Upper lobe of left lung (tissue), 4 donors: ENCODE results near the gene WNT3.

Experiments used
- CTCF ChIP-seq, 6 experiments: fragments of 450-650 bp in 4 of 6; fragments of 200-600 bp in 2 of 6; sonication (generic) in 2 of 6; IDR thresholded peaks; one replicate each; pipeline ENCODE4 v1.5.1; 2016 to 2019; ENCODE audit warnings: antibody characterized with exemption in 6 of 6
- POLR2AphosphoS5 ChIP-seq, 2 donors: sonication (generic); formaldehyde crosslinking; IDR thresholded peaks; one replicate each; pipeline ENCODE4 v1.5.1; 2017; ENCODE audit warnings: antibody characterized with exemption in 2 of 2

DNA sequence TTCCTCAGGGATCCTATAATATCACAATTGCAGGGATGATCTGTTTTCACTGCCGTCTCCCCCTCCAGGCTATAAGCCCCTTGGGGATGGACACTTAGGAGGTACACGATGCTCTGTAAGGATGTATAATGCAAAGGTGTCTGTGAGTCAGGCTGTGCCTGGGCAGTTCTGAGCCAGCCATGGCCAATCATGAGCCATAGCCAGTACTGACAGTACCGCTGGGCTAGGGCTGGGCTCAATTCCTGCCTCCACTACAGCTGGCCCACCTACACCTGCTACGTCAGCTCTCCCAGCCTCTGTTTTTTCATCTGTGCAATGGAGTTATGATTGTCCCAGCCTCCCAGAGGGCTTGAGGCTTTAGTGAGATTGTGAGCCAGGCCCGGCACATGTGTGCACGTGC, 30.0 kb upstream of the WNT3 start:
- TF ChIP-seq CTCF (IDR thresholded peaks at IDR 0.05): no peak
- TF ChIP-seq POLR2AphosphoS5 (IDR thresholded peaks at IDR 0.05): no peak
